ENCODE data around the gene INPP5D. TPM values are rescaled to one million over a fixed set of nuclear protein-coding genes. Genes with fewer than 3 reads are reported as not detected.
A peak's percentile ranks its signal among the peaks of the same experiment; 100 is the strongest.

Gene INPP5D
- total and polyA plus RNA-seq, 2 donors (not counting 3 experiments of a cell fraction or from before 2014, with no cell fraction given) = 13.9 to 46.6 TPM

DNA sequence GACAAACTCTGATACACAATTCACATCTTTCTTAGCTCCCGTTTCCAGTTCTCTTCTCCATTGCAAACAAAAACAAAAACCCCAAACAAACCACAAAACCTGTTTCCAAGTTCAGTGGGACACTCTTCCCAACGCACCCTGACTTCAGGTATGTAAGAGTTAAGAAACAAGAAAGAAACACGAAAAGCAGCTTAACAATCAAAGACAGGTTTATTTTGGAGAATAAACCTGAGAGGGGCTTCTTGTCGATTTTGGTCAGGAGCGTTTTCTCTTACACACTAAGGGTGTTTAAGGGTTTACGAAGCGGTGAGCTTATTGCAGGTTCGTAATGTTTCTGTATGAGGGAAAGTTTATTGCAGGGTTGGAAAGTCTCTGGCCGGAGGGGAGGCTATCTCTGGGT is 190.4 kb downstream of the INPP5D start:
- Histone ChIP-seq H3K9ac (replicated peaks; ENCODE audit: extremely low read depth, insufficient read depth, low read length) (no peak overlapping the region), H3K4me3 (replicated peaks in 1 of 3; ENCODE audit: insufficient read depth in 1 of 3, low read depth in 1 of 3, low read length in 3 of 3) (no peak overlapping the region), H3K9me3 (replicated peaks; ENCODE audit: control insufficient read depth, insufficient read depth, low read length) (no peaks in the 10 kb centered on the region), H4K20me1 (replicated peaks; ENCODE audit: control insufficient read depth, extremely low read depth, insufficient read depth, low read length) (no peaks in the 10 kb centered on the region), H3K36me3 (ENCODE audit: control insufficient read depth in 2 of 2, extremely low read depth in 1 of 2, insufficient read depth in 2 of 2, low read length in 2 of 2) (no peaks in the 10 kb centered on the region), H3K27ac (ENCODE audit: insufficient read depth, low read depth, low read length) (peak overlapping the region; percentile 77), H3K4me1 (ENCODE audit: control insufficient read depth, extremely low read depth, insufficient read depth, low read length) (peaks cover 28% of the 10 kb centered on the region), H3K27me3 (ENCODE audit: control insufficient read depth in 2 of 2, insufficient read depth in 2 of 2, low read length in 2 of 2) (no peaks in the 10 kb centered on the region), H3K79me2 (ENCODE audit: control insufficient read depth, insufficient read depth, low read length) (peaks cover 41% of the 10 kb centered on the region), H3K4me2 (ENCODE audit: insufficient read depth, low read length) (no peak overlapping the region), H2AFZ (ENCODE audit: low read depth, low read length) (peak overlapping the region; percentile 70), H3K9me1 (replicated peaks; ENCODE audit: control insufficient read depth, extremely low read depth, insufficient read depth, low read length) (no peaks in the 10 kb centered on the region)
- dilution Hi-C loops (cut with MboI; ENCODE audit: extremely low pct_ligation_motif_present, low sequenced_read_pairs) (no loop called here), intact Hi-C loops (cut with micrococcal nuclease) (loop anchor here (2.0 to 10.0 kb wide), 4 partner anchors 190 to 348 kb away; partner anchors contain the start of gene INPP5D)
- ChIA-PET CTCF (interaction anchor here (1.1 to 3.0 kb wide), 6 partner anchors 15 to 397 kb away, joined by 4 to 17 read pairs (median 5); no protein-coding TSS in a partner anchor), POLR2A (no interaction called here)
- TF ChIP-seq MAX (IDR thresholded peaks at IDR 0.05; ENCODE audit: insufficient read depth, insufficient read length) (no peak), GATA2 (IDR thresholded peaks at IDR 0.05; ENCODE audit: insufficient read depth, insufficient read length, low read depth, low read length) (no peak), CTCF (IDR thresholded peaks at IDR 0.05; ENCODE audit: extremely low read depth in 1 of 2, insufficient read depth in 1 of 2, low read depth in 1 of 2, low read length in 2 of 2) (no peak), JUN (IDR thresholded peaks at IDR 0.05; ENCODE audit: borderline replicate concordance, insufficient read depth, insufficient read length, low read depth) (no peak), MYC (IDR thresholded peaks at IDR 0.05; ENCODE audit: low read depth, low read length) (no peak), FOS (IDR thresholded peaks at IDR 0.05; ENCODE audit: borderline replicate concordance, insufficient read depth, low read length) (no peak), POLR2AphosphoS5 (IDR thresholded peaks at IDR 0.05; ENCODE audit: insufficient read depth, low read depth, low read length) (no peak), POLR2A (IDR thresholded peaks at IDR 0.05; ENCODE audit: low read depth, low read length) (no peak), EZH2 (IDR thresholded peaks at IDR 0.05; ENCODE audit: borderline replicate concordance, low read depth, low read length, severe bottlenecking) (no peak)
- BruUV-seq (replicated peaks) = no TSS peak
- DNase-seq (ENCODE audit: low read depth, low spot score) (no peak), FAIRE-seq (no peak)

All from endothelial cell of umbilical vein (primary cell).